CD4-positive, alpha-beta T cell treated with Interleukin-6 at 100 ng/mL for 8 hours (primary cell): ENCODE measurements around the gene ERC1.
"Not testable (repeated sequence)": the region's sequence is repeated elsewhere in the genome, so short reads cannot be mapped to it uniquely, and the experiment has no call there.

Experiments used
- DNase-seq: peaks from one replicate; pipeline ENCODE4 v3.0.0-alpha.2; 2020; ENCODE audit warnings: mixed read lengths, low spot score

Gene ERC1

GRCh38 chr12:988646-989045 lies 2.4 kb upstream of the ERC1 start:
- no peak for DNase-seq

DNA sequence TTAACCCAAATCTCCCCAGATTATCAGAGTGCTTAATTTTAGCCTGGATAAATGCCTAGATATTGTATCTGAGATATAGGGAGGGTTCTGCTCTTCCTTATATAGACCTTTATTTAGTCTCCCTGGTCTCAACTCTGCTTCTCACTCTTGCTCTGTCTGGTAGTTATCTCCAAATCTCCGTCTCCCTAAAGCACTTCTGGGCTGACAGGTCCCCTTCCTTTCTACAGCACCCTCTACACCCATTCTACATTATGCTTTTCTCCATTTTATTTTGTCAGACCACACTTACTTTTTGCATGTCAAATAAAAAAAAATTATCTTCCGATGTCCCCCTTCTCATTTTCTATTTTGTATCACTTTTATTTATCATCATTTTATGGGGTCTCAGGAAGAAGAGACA lies 2.0 kb upstream of the ERC1 start:
- DNase-seq = no peak

GRCh38 chr12:989751-990660 lies 1.0 kb upstream of the ERC1 start:
- peak; percentile 17 for DNase-seq

GRCh38 chr12:991350-992333 lies 619 bp downstream of the ERC1 start:
- DNase-seq = peak; percentile 14

DNA sequence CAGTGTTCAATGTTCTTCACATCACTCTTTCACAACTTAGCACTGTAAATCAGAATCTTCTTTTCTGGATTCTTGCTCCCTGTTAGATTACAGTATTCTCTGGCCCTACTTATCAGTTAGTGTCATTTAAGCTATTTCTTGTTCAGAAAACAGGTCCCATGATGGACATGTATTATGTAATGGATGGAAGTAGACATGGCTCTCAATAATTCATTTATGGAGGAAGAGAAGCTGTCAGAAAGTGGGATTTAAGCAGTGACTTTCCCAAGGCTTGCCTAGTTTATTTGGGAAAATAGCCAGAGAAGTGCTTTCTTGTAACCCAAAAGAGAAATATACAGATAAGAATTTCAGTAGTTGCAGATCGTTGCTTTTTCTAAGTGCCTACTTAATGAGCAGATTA lies 1.6 kb downstream of the ERC1 start:
- DNase-seq = no peak

DNA sequence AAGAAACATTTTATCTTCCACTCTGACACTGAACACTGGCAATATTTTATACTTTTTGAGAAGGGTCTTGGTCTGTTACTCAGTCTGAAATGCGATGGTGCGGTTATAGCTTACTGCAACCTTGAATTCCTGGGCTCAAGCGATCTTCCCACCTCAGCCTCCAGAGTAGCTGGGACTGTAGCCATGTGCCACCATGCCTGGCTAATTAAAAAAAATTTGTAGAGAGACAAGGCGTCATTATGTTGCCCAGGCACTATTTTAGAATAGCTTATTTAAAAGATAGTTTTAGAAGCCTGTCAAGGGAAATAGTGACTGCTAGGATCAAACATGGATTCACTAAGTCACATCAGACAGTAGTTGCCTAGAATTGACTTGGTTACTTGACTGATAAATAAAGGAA lies 5.9 kb downstream of the ERC1 start:
- DNase-seq = no peak

- no peak for DNase-seq
Measured at GRCh38 chr12:997505-997904, 6.5 kb downstream of the ERC1 start.

GRCh38 chr12:998020-998874 lies 7.2 kb downstream of the ERC1 start:
- DNase-seq = no peak

DNA sequence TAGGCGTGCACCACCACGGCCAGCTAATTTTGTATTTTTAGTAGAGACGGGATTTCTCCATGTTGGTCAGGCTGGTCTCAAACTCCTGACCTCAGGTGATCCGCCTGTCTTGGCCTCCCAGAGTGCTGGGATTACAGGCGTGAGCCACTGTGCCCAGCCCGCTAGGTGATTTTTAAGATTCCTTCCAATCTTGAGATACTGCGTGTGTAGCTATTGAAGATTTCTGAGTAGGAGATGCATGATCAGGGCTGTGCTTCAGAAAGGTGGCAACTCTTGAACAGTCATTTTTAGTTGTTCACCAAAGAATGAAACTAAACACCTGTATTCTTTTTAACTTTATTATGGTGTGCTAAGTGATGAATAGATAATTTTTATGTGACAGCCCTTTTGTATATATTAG lies 8.7 kb downstream of the ERC1 start:
- DNase-seq = not testable (repeated sequence)

GRCh38 chr12:1001507-1001906 lies 10.5 kb downstream of the ERC1 start:
- no peak for DNase-seq

GRCh38 chr12:1003600-1004271 lies 12.7 kb downstream of the ERC1 start:
- no peak for DNase-seq

GRCh38 chr12:1006255-1006654 lies 15.2 kb downstream of the ERC1 start:
- DNase-seq = no peak

GRCh38 chr12:1007276-1007675 lies 16.3 kb downstream of the ERC1 start:
- no peak for DNase-seq

GRCh38 chr12:1007994-1008393 lies 17.0 kb downstream of the ERC1 start:
- DNase-seq = no peak

- DNase-seq = no peak
Measured at GRCh38 chr12:1011091-1011490, 20.1 kb downstream of the ERC1 start.

- no peak for DNase-seq
Measured at GRCh38 chr12:1013618-1014489, 22.8 kb downstream of the ERC1 start.

GRCh38 chr12:1019283-1019682 lies 28.3 kb downstream of the ERC1 start:
- no peak for DNase-seq

GRCh38 chr12:1020389-1020788 lies 29.4 kb downstream of the ERC1 start:
- DNase-seq = no peak

DNA sequence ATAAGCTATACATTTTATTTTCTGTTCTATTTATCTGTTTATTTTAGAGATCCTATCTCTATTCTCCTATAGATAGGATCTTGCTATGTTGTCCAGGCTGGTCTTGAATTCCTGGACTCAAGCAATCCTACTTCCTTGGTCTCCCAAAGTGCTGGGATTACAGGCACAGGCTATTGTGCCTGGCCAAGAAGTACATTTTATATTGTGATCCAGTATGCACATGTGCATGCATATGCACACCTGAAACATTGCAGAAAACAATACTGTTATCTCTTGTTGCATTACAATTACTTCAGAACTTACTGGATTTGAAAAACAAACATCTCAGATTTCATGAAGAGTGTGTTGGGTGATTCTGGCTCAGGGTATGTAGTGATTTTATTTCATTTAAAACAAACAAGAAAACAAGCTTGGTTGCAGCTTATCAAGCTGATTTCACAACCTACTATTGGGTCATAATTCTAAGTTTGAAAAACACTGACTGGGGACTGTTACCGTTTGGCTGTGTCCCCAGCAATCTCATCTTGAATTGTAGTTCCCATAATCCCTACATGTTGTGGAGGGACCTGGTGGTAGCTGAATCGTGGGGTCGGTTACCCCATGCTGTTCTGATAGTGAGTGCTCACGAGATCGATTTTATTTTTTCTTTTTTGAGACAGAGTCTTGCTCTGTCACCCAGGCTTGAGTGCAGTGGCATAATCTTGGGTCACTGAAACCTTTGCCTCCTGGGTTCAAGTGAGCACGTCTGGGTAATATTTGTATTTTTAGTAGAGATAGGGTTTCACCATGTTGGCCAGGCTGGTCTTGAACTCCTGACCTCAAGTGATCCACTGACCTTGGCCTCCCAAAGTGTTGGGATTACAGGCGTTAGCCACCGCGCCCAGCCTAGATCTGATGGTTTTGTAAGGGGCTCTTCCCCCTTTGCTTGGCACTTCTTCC lies 31.3 kb downstream of the ERC1 start:
- DNase-seq = no peak
